ENCODE measurements around the gene LAMC3.

GRCh38 chr9:130981002-130981755 is 27.8 kb upstream of the LAMC3 start:
- TF ChIP-seq, protein P1, sequence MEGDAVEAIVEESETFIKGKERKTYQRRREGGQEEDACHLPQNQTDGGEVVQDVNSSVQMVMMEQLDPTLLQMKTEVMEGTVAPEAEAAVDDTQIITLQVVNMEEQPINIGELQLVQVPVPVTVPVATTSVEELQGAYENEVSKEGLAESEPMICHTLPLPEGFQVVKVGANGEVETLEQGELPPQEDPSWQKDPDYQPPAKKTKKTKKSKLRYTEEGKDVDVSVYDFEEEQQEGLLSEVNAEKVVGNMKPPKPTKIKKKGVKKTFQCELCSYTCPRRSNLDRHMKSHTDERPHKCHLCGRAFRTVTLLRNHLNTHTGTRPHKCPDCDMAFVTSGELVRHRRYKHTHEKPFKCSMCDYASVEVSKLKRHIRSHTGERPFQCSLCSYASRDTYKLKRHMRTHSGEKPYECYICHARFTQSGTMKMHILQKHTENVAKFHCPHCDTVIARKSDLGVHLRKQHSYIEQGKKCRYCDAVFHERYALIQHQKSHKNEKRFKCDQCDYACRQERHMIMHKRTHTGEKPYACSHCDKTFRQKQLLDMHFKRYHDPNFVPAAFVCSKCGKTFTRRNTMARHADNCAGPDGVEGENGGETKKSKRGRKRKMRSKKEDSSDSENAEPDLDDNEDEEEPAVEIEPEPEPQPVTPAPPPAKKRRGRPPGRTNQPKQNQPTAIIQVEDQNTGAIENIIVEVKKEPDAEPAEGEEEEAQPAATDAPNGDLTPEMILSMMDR (IDR thresholded peaks at IDR 0.05; ENCODE audit: insufficient read depth, low read depth, low read length): no peak
- TF ChIP-seq EZH2 (IDR thresholded peaks at IDR 0.05; ENCODE audit: insufficient read depth, low read length): no peak

Data from astrocyte (in vitro differentiated cells and primary cell).